ENCODE data around the gene MANEAL.

The MANEAL gene

GRCh38 chr1:37793773-37794371 lies at the start of gene MANEAL (continued):
- no peak for TF ChIP-seq PRDM2 (tag by site-specific recombination; IDR thresholded peaks at IDR 0.05; ENCODE audit: borderline replicate concordance)
- no peak for TF ChIP-seq RBAK (tag by site-specific recombination; IDR thresholded peaks at IDR 0.05)
- TF ChIP-seq ZNF626 (tag by site-specific recombination; IDR thresholded peaks at IDR 0.05) = no peak; the same call in 1 of the 2 replicates
- no peak for TF ChIP-seq ZNF132 (tag by site-specific recombination; IDR thresholded peaks at IDR 0.05; ENCODE audit: borderline replicate concordance)
- no peak for TF ChIP-seq ZNF549 (tag by site-specific recombination; IDR thresholded peaks at IDR 0.05)
- no peak for TF ChIP-seq ZNF555 (tag by site-specific recombination; conservative IDR thresholded peaks at IDR 0.05)
- TF ChIP-seq REST (tag by site-specific recombination; IDR thresholded peaks at IDR 0.05) = no peak
- TF ChIP-seq SCRT1 (tag by site-specific recombination; IDR thresholded peaks at IDR 0.05; ENCODE audit: borderline replicate concordance) = no peak
- TF ChIP-seq GLI4 (tag by site-specific recombination; IDR thresholded peaks at IDR 0.05) = no peak
- TF ChIP-seq ZNF121 (tag by site-specific recombination; IDR thresholded peaks at IDR 0.05) = no peak
- TF ChIP-seq PBX3 (CRISPR knock-in tag; IDR thresholded peaks at IDR 0.05) = peak; percentile 70; the same call in 1 of the 2 replicates
- no peak for TF ChIP-seq ZNF169 (tag by site-specific recombination; IDR thresholded peaks at IDR 0.05)
- TF ChIP-seq ZBTB10 (tag by site-specific recombination; IDR thresholded peaks at IDR 0.05) = no peak
- TF ChIP-seq TRIM28 (IDR thresholded peaks at IDR 0.05; ENCODE audit: borderline replicate concordance, low read length) = 0 out of 2 replicates have a peak, but pooled peaks have one; percentile 28
- TF ChIP-seq ZNF785 (tag by site-specific recombination; IDR thresholded peaks at IDR 0.05) = peak; percentile 78; the same call in 1 of the 2 replicates
- no peak for TF ChIP-seq ZNF175 (tag by site-specific recombination; IDR thresholded peaks at IDR 0.05)
- 0 out of 2 replicates have a peak, but pooled peaks have one; percentile 18 for TF ChIP-seq ZEB2 (tag by site-specific recombination; IDR thresholded peaks at IDR 0.05)
- TF ChIP-seq ZNF157 (tag by site-specific recombination; IDR thresholded peaks at IDR 0.05) = no peak
- TF ChIP-seq KLF1 (tag by site-specific recombination; IDR thresholded peaks at IDR 0.05) = peak; percentile 54; the same call in 1 of the 2 replicates
- TF ChIP-seq ZNF548 (tag by site-specific recombination; IDR thresholded peaks at IDR 0.05) = no peak
- TF ChIP-seq MYNN (tag by site-specific recombination; IDR thresholded peaks at IDR 0.05; ENCODE audit: borderline replicate concordance) = no peak
- no peak for TF ChIP-seq ZBTB21 (tag by site-specific recombination; IDR thresholded peaks at IDR 0.05)
- no peak for TF ChIP-seq YY2 (tag by site-specific recombination; IDR thresholded peaks at IDR 0.05)
- TF ChIP-seq KLF9 (tag by site-specific recombination; IDR thresholded peaks at IDR 0.05; ENCODE audit: low read depth) = peak; percentile 75
- TF ChIP-seq ZNF48 (tag by site-specific recombination; IDR thresholded peaks at IDR 0.05) = no peak
- TF ChIP-seq ZNF580 (tag by site-specific recombination; IDR thresholded peaks at IDR 0.05) = peak; percentile 35; the same call in 1 of the 2 replicates
- TF ChIP-seq ZNF529 (tag by site-specific recombination; IDR thresholded peaks at IDR 0.05; ENCODE audit: insufficient replicate concordance) = no peak
